GM10266 (cell line): ENCODE measurements around the gene DBI.

Source experiments
- DNase-seq: peaks from one replicate; pipeline ENCODE4 v3.0.0; 2012; ENCODE audit errors: extremely low spot score
- TF ChIP-seq, protein P1 (sequence below): IDR thresholded peaks from 2 replicates; pipeline ENCODE4 v1.5.1; 2012; ENCODE audit warnings: mild to moderate bottlenecking, low read depth; ENCODE audit not compliant: control insufficient read depth, insufficient read depth; ENCODE audit errors: missing control alignments

The DBI gene

GRCh38 chr2:119341684-119342083 lies 25.1 kb upstream of the DBI start:
- TF ChIP-seq, protein P1, sequence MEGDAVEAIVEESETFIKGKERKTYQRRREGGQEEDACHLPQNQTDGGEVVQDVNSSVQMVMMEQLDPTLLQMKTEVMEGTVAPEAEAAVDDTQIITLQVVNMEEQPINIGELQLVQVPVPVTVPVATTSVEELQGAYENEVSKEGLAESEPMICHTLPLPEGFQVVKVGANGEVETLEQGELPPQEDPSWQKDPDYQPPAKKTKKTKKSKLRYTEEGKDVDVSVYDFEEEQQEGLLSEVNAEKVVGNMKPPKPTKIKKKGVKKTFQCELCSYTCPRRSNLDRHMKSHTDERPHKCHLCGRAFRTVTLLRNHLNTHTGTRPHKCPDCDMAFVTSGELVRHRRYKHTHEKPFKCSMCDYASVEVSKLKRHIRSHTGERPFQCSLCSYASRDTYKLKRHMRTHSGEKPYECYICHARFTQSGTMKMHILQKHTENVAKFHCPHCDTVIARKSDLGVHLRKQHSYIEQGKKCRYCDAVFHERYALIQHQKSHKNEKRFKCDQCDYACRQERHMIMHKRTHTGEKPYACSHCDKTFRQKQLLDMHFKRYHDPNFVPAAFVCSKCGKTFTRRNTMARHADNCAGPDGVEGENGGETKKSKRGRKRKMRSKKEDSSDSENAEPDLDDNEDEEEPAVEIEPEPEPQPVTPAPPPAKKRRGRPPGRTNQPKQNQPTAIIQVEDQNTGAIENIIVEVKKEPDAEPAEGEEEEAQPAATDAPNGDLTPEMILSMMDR: no peak
- no peak for DNase-seq

DNA sequence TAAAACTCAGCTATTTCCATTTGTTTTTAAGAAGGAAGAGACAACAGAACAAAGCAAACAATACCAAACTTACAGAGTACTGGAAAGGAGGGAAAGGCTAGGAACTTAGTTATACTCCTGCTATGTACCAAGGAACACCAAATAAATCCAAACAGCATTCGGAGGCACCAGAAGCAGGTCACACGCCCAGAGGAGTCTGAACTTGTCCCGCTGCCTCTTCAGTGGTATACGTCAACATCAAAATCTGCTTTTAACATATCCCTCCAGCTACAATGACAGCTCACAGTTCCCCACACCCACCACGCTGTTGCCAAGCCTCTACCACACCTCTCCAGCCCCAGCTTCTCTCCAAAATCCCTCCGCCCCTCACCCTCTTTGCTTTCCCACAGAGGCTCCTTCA lies 17.5 kb upstream of the DBI start:
- DNase-seq: no peak
- TF ChIP-seq, protein P1: no peak

GRCh38 chr2:119350311-119350998 lies 16.3 kb upstream of the DBI start:
- DNase-seq: no peak

DNA sequence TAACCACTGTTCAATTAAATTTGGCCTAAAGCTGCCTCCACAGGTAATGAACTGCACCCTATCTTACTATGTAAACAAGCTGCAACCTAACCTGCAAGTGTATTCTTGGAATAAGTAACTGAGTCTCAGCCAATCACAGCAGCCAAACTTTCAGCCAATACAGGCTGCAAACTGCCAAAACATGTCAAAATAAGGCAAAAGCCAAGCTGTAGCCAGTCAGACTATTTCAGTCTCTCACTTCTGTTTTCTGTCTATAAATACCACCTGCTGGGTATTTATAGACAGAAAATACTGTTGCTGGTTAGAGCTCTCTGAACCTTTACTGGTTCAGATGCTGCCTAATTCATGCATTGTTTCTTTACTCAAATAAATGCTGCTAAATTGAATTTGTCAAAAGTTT lies 14.4 kb upstream of the DBI start:
- TF ChIP-seq, protein P1: no peak
- DNase-seq: peak; percentile 61

More at GRCh38 chr2:119350311-119350998, 16.3 kb upstream of the DBI start:
- TF ChIP-seq, protein P1: no peak

- no peak for DNase-seq
- TF ChIP-seq, protein P1: no peak
Observed at GRCh38 chr2:119354860-119355259, 11.9 kb upstream of the DBI start.

GRCh38 chr2:119359774-119360173 lies 7.0 kb upstream of the DBI start:
- TF ChIP-seq, protein P1: no peak
- no peak for DNase-seq

DNA sequence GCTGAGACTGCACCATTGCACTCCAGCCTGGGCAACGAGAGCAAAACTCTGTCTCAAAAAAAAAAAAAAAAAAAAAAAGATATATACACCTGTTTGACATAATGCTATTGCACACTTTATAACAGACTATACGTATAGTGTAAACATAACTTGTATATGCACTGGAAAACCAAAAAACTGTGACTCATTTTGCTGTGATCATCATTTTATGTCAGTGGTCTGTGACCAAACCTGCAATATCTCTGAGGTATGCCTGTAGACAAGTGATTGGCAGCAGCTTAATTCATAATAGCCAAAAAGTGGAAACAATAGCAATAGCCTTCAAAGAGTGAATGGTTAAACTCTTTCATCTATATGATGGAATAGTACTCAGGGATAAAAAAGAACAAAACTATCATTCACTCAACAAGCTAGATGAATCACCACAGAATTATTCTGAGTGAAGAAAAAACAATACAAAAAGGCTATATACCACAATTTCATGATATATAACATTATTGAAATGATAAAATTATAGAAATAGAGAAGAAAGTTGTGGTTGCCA lies 6.3 kb upstream of the DBI start:
- no peak for DNase-seq

More for the DNA sequence above, 6.3 kb upstream of the DBI start:
- TF ChIP-seq, protein P1: no peak
